ENCODE data around the gene LEP. TPM values are rescaled to one million over a fixed set of nuclear protein-coding genes. Genes with fewer than 3 reads are reported as not detected.

LEP gene
- total RNA-seq, 1 experiment from 2014 or later: not detected

- Histone ChIP-seq H3K4me1 (ENCODE audit: control insufficient read depth, insufficient read depth, low read length) (no peaks in the 10 kb centered on the region), H3K27me3 (ENCODE audit: control insufficient read depth, insufficient read depth, low read length) (no peaks in the 10 kb centered on the region), H3K4me3 (ENCODE audit: low read depth in 2 of 2, low read length in 2 of 2) (no peak overlapping the region), H3K9me3 (ENCODE audit: control insufficient read depth, insufficient read depth, low read depth, low read length) (no peaks in the 10 kb centered on the region), H3K27ac (ENCODE audit: low read length) (no peak overlapping the region), H3K36me3 (ENCODE audit: control insufficient read depth, insufficient read depth, low read length) (no peaks in the 10 kb centered on the region)
- in situ Hi-C loops (cut with HindIII; ENCODE audit: low pct_unique_long_range_greater_than_20kb, low sequenced_read_pairs): no loop called here
- no peak for DNase-seq (ENCODE audit: low read depth, low spot score)
- POLR2A ChIA-PET: no interaction called here
- TF ChIP-seq TCF7L2 (IDR thresholded peaks at IDR 0.05; ENCODE audit: low read depth, low read length) (no peak), POLR2AphosphoS5 (IDR thresholded peaks at IDR 0.05; ENCODE audit: low read depth, low read length) (no peak), CTCF (IDR thresholded peaks at IDR 0.05) (no peak), SIN3A (IDR thresholded peaks at IDR 0.05; ENCODE audit: borderline replicate concordance, insufficient read depth, low read depth, low read length) (no peak), REST (IDR thresholded peaks at IDR 0.05; ENCODE audit: insufficient read depth in 1 of 2, low read depth in 2 of 2, low read length in 1 of 2) (no peak)
- ATAC-seq: no peak
- no TSS peak for BruUV-seq (replicated peaks)
- CTCF ChIA-PET: interaction anchor here (0.6 kb wide), 1 partner anchor 163 kb away, joined by 3 read pairs; no protein-coding TSS in a partner anchor
- intact Hi-C loops (cut with micrococcal nuclease; ENCODE audit: unreplicated experiment): no loop called here
Observed at GRCh38 chr7:128299109-128299607, 58.1 kb downstream of the LEP start.

GRCh38 chr7:128302139-128302538, 61.1 kb downstream of the LEP start:
- no TSS peak for BruUV-seq (replicated peaks)
- DNase-seq (ENCODE audit: low read depth, low spot score) (no peak), ATAC-seq (no peak; the same call in 1 of the 2 replicates)
- ChIA-PET CTCF (no interaction called here), POLR2A (interaction anchor here (0.8 kb wide), 1 partner anchor 16 kb away, joined by 3 read pairs; no protein-coding TSS in a partner anchor)
- intact Hi-C loops (cut with micrococcal nuclease; ENCODE audit: unreplicated experiment): no loop called here
- no peaks in the 10 kb centered on the region for H3K27me3 ChIP-seq (ENCODE audit: control insufficient read depth, insufficient read depth, low read length)
- no peaks in the 10 kb centered on the region for H3K4me1 ChIP-seq (ENCODE audit: control insufficient read depth, insufficient read depth, low read length)
- H3K27ac ChIP-seq (ENCODE audit: low read length): no peak overlapping the region
- TF ChIP-seq TCF7L2 (IDR thresholded peaks at IDR 0.05; ENCODE audit: low read depth, low read length): no peak
- no peak for TF ChIP-seq REST (IDR thresholded peaks at IDR 0.05; ENCODE audit: insufficient read depth in 1 of 2, low read depth in 2 of 2, low read length in 1 of 2)
- no peak for TF ChIP-seq POLR2AphosphoS5 (IDR thresholded peaks at IDR 0.05; ENCODE audit: low read depth, low read length)
- no peak for TF ChIP-seq CTCF (IDR thresholded peaks at IDR 0.05)
- TF ChIP-seq SIN3A (IDR thresholded peaks at IDR 0.05; ENCODE audit: borderline replicate concordance, insufficient read depth, low read depth, low read length): no peak
- no peaks in the 10 kb centered on the region for H3K9me3 ChIP-seq (ENCODE audit: control insufficient read depth, insufficient read depth, low read depth, low read length)
- no peaks in the 10 kb centered on the region for H3K36me3 ChIP-seq (ENCODE audit: control insufficient read depth, insufficient read depth, low read length)
- in situ Hi-C loops (cut with HindIII; ENCODE audit: low pct_unique_long_range_greater_than_20kb, low sequenced_read_pairs): no loop called here
- H3K4me3 ChIP-seq (ENCODE audit: low read depth in 2 of 2, low read length in 2 of 2): no peak overlapping the region

Measured in Panc1 (cell line).